Smooth muscle cell (in vitro differentiated cells): Measurements from ENCODE around the gene ATP12A. TPM values are rescaled to one million over a fixed set of nuclear protein-coding genes. Genes with fewer than 3 reads are reported as not detected.

Source experiments
- DNase-seq: peaks from one replicate; lab custom pipeline; 2025; ENCODE audit not compliant: unreplicated experiment; lab: John Stamatoyannopoulos, UW
- H2AFZ ChIP-seq: fragments of 200-600 bp; sonication (generic); 2 replicates; pipeline ENCODE4 v1.6.0; 2016; ENCODE audit warnings: antibody characterized with exemption, low read depth, mild to moderate bottlenecking
- H3F3A ChIP-seq: fragments of 200-600 bp; sonication (generic); 2 replicates; pipeline ENCODE4 v1.6.0; 2017; ENCODE audit warnings: antibody characterized with exemption, low read depth
- H3K27ac ChIP-seq: fragments of 200-600 bp; sonication (generic); 2 replicates; pipeline ENCODE4 v1.5.1; 2016; ENCODE audit warnings: low read depth, mild to moderate bottlenecking
- H3K27me3 ChIP-seq: fragments of 200-600 bp; sonication (generic); 2 replicates; pipeline ENCODE4 v1.6.1; 2016; ENCODE audit warnings: low read depth, mild to moderate bottlenecking
- H3K36me3 ChIP-seq: fragments of 200-600 bp; sonication (generic); 2 replicates; pipeline ENCODE4 v1.5.1; 2016; ENCODE audit warnings: low read depth
- H3K4me1 ChIP-seq: fragments of 200-600 bp; sonication (generic); 2 replicates; pipeline ENCODE4 v1.5.1; 2016; ENCODE audit warnings: low read depth
- H3K4me2 ChIP-seq: fragments of 200-600 bp; sonication (generic); 2 replicates; pipeline ENCODE4 v1.6.0; 2016; ENCODE audit warnings: mild to moderate bottlenecking
- H3K4me3 ChIP-seq: fragments of 200-600 bp; sonication (generic); 2 replicates; pipeline ENCODE4 v1.5.1; 2016; ENCODE audit warnings: mild to moderate bottlenecking
- H3K79me2 ChIP-seq: fragments of 200-600 bp; sonication (generic); 2 replicates; pipeline ENCODE4 v1.6.0; 2016; ENCODE audit warnings: low read depth, mild to moderate bottlenecking
- H3K9ac ChIP-seq: fragments of 200-600 bp; sonication (generic); 2 replicates; pipeline ENCODE4 v1.6.0; 2016; ENCODE audit warnings: low read depth
- H3K9me3 ChIP-seq: fragments of 200-600 bp; sonication (generic); replicated peaks from 2 replicates; pipeline ENCODE4 v1.5.1; 2016; ENCODE audit warnings: low read depth
- H4K20me1 ChIP-seq: fragments of 200-600 bp; sonication (generic); 2 replicates; pipeline ENCODE4 v1.6.0; 2016; ENCODE audit warnings: low read depth
- CTCF ChIP-seq: fragments of 200-600 bp; sonication (generic); IDR thresholded peaks from 2 replicates; pipeline ENCODE4 v1.5.1; 2017; ENCODE audit warnings: borderline replicate concordance, mild to moderate bottlenecking, antibody characterized with exemption; ENCODE audit not compliant: insufficient read depth, poor library complexity, severe bottlenecking
- WGBS: methylation state at CpG from one replicate; pipeline ENCODE4 v1.1.7; 2016; ENCODE audit warnings: low lambda C conversion rate; 5-methylcytosine and 5-hydroxymethylcytosine counted together
- polyA plus RNA-seq: library from polyadenylated mRNA; unstranded; fragments of >200 nt; fragmentation: Nextera tagmentation; extraction: Ambion mirVana; gene quantifications from 2 replicates; pipeline ENCODE4 v1.2.1, GENCODE V29; 2016
- total RNA-seq: library from RNA; depleted of rRNA; stranded (reverse); fragments of >200 nt; gene quantifications from 2 replicates; pipeline ENCODE4 v1.2.3, GENCODE V29; 2014

The ATP12A gene
- total and polyA plus RNA-seq, 2 experiments from 2014 or later = 0.63 to 0.67 TPM

GRCh38 chr13:24717217-24717616 is 37.0 kb downstream of the ATP12A start:
- H3K4me1 ChIP-seq = peaks cover 3% of the 10 kb centered on the region
- H3K27ac ChIP-seq = no peak overlapping the region
- no peak overlapping the region for H3K4me3 ChIP-seq
- H3K4me2 ChIP-seq = no peak overlapping the region
- no peak for DNase-seq
- no peaks in the 10 kb centered on the region for H3K79me2 ChIP-seq
- 91% methylated on average over 4 of the region's 4 CpGs for WGBS
- H4K20me1 ChIP-seq = no peaks in the 10 kb centered on the region
- no peak for TF ChIP-seq CTCF
- no peaks in the 10 kb centered on the region for H3K9me3 ChIP-seq
- H3K36me3 ChIP-seq = no peaks in the 10 kb centered on the region
- no peaks in the 10 kb centered on the region for H3F3A ChIP-seq
- no peak overlapping the region for H3K9ac ChIP-seq
- H2AFZ ChIP-seq = no peak overlapping the region
- H3K27me3 ChIP-seq = peaks cover 2% of the 10 kb centered on the region

GRCh38 chr13:24718192-24718965 is 38.2 kb downstream of the ATP12A start:
- no peak overlapping the region for H3K4me2 ChIP-seq
- no peak for DNase-seq
- 94% methylated on average over 40 of the region's 40 CpGs for WGBS

GRCh38 chr13:24719139-24719538 is 38.9 kb downstream of the ATP12A start:
- H3K4me2 ChIP-seq = no peak overlapping the region
- TF ChIP-seq CTCF = no peak
- 91% methylated on average over 12 of the region's 12 CpGs for WGBS
- no peaks in the 10 kb centered on the region for H4K20me1 ChIP-seq
- H3K27ac ChIP-seq = no peak overlapping the region
- DNase-seq = no peak
- peaks cover 3% of the 10 kb centered on the region for H3K4me1 ChIP-seq
- no peaks in the 10 kb centered on the region for H3K36me3 ChIP-seq
- no peak overlapping the region for H3K4me3 ChIP-seq
- H3K27me3 ChIP-seq = peaks cover 2% of the 10 kb centered on the region
- H2AFZ ChIP-seq = no peak overlapping the region
- H3F3A ChIP-seq = no peaks in the 10 kb centered on the region
- H3K9me3 ChIP-seq = no peaks in the 10 kb centered on the region
- no peaks in the 10 kb centered on the region for H3K79me2 ChIP-seq
- no peak overlapping the region for H3K9ac ChIP-seq

More at GRCh38 chr13:24718192-24718965, 38.2 kb downstream of the ATP12A start:
- no peak overlapping the region for H3K27ac ChIP-seq
- no peaks in the 10 kb centered on the region for H3K36me3 ChIP-seq
- H4K20me1 ChIP-seq = no peaks in the 10 kb centered on the region
- no peak for TF ChIP-seq CTCF
- H3K9ac ChIP-seq = no peak overlapping the region
- H3K9me3 ChIP-seq = no peaks in the 10 kb centered on the region
- H3K4me3 ChIP-seq = no peak overlapping the region
- H3F3A ChIP-seq = no peaks in the 10 kb centered on the region
- peaks cover 3% of the 10 kb centered on the region for H3K4me1 ChIP-seq
- no peaks in the 10 kb centered on the region for H3K79me2 ChIP-seq
- H3K27me3 ChIP-seq = peaks cover 2% of the 10 kb centered on the region
- no peak overlapping the region for H2AFZ ChIP-seq

GRCh38 chr13:24723206-24723605 is 43.0 kb downstream of the ATP12A start:
- Histone ChIP-seq H2AFZ (no peak overlapping the region), H3F3A (no peaks in the 10 kb centered on the region), H3K4me1 (no peaks in the 10 kb centered on the region), H3K27ac (no peak overlapping the region), H3K36me3 (no peaks in the 10 kb centered on the region), H4K20me1 (no peaks in the 10 kb centered on the region), H3K4me3 (no peak overlapping the region), H3K79me2 (no peaks in the 10 kb centered on the region), H3K4me2 (no peak overlapping the region), H3K9ac (no peak overlapping the region), H3K27me3 (peaks cover 2% of the 10 kb centered on the region), H3K9me3 (no peaks in the 10 kb centered on the region)
- no peak for DNase-seq
- 94% methylated on average over 12 of the region's 12 CpGs for WGBS
- no peak for TF ChIP-seq CTCF
